NB4 (cell line): ENCODE data around the gene IL1F10.

ENCODE experiments used
- CTCF ChIP-seq: IDR thresholded peaks from one replicate; pipeline ENCODE4 v1.5.1; 2012; ENCODE audit warnings: low read depth, low read length
- MYC ChIP-seq: IDR thresholded peaks from 2 replicates; pipeline ENCODE4 v1.6.1; 2011; ENCODE audit warnings: low read depth, low read length
- POLR2A ChIP-seq: IDR thresholded peaks from 2 replicates; pipeline ENCODE4 v1.6.1; 2011; ENCODE audit warnings: mild to moderate bottlenecking; ENCODE audit not compliant: insufficient read length; ENCODE audit errors: extremely low read depth

GRCh38 chr2:113032737-113033136 is 35.0 kb upstream of the IL1F10 start:
- no peak for TF ChIP-seq CTCF
- no peak for TF ChIP-seq POLR2A
- TF ChIP-seq MYC = no peak
